MM.1S (cell line): ENCODE measurements around the gene NEGR1.

Experiments
- DNase-seq: peaks from one replicate; pipeline ENCODE4 v3.0.0-alpha.2; 2015
- H2AFZ ChIP-seq: fragments of 300-600 bp; sonication (generic); 2 replicates; pipeline ENCODE4 v1.6.0; 2016; ENCODE audit warnings: antibody characterized with exemption, low read length
- H3F3A ChIP-seq: fragments of 300-600 bp; sonication (generic); 2 replicates; pipeline ENCODE4 v1.6.1; 2016; ENCODE audit warnings: mild to moderate bottlenecking, antibody characterized with exemption, low read length, moderate library complexity, mixed read lengths; ENCODE audit not compliant: insufficient read depth
- H3K27ac ChIP-seq: fragments of 300-600 bp; sonication (generic); 2 replicates; pipeline ENCODE4 v1.5.1; 2016; ENCODE audit warnings: mild to moderate bottlenecking, low read length
- H3K27me3 ChIP-seq: fragments of 300-600 bp; sonication (generic); replicated peaks from 2 replicates; pipeline ENCODE4 v1.6.0; 2016; ENCODE audit warnings: low read length; ENCODE audit not compliant: insufficient read depth
- H3K36me3 ChIP-seq: fragments of 300-600 bp; sonication (generic); replicated peaks from 2 replicates; pipeline ENCODE4 v1.6.1; 2016; ENCODE audit warnings: mild to moderate bottlenecking, low read length, mixed read lengths; ENCODE audit not compliant: insufficient read depth
- H3K4me1 ChIP-seq: fragments of 300-600 bp; sonication (generic); 2 replicates; pipeline ENCODE4 v1.6.1; 2016; ENCODE audit warnings: low read length, mixed read lengths
- H3K4me2 ChIP-seq: fragments of 300-600 bp; sonication (generic); 2 replicates; pipeline ENCODE4 v1.6.0; 2016; ENCODE audit warnings: low read depth, low read length
- H3K4me3 ChIP-seq: fragments of 300-600 bp; sonication (generic); 2 replicates; pipeline ENCODE4 v1.5.1; 2016; ENCODE audit warnings: low read length, mixed read lengths
- H3K79me2 ChIP-seq: fragments of 300-600 bp; sonication (generic); 2 replicates; pipeline ENCODE4 v1.6.1; 2016; ENCODE audit warnings: mixed run types, low read length, mixed read lengths
- H3K9ac ChIP-seq: fragments of 300-600 bp; sonication (generic); 2 replicates; pipeline ENCODE4 v1.6.1; 2016; ENCODE audit warnings: low read length, mixed read lengths
- H3K9me2 ChIP-seq: fragments of 300-600 bp; sonication (generic); replicated peaks from 2 replicates; pipeline ENCODE4 v1.6.1; 2016; ENCODE audit warnings: mild to moderate bottlenecking, low read length, mixed read lengths; ENCODE audit not compliant: insufficient read depth
- H3K9me3 ChIP-seq: fragments of 300-600 bp; sonication (generic); replicated peaks from 2 replicates; pipeline ENCODE4 v1.6.1; 2016; ENCODE audit warnings: mild to moderate bottlenecking, low read length, mixed read lengths; ENCODE audit not compliant: insufficient read depth
- H4K20me1 ChIP-seq: fragments of 300-600 bp; sonication (generic); 2 replicates; pipeline ENCODE4 v1.6.1; 2016; ENCODE audit warnings: mild to moderate bottlenecking, low read length, moderate library complexity, mixed read lengths; ENCODE audit not compliant: insufficient read depth
- EZH2 ChIP-seq: fragments of 300-600 bp; sonication (generic); optimal IDR thresholded peaks from 2 replicates; pipeline ENCODE3; 2017; ENCODE audit warnings: low read depth, mild to moderate bottlenecking, antibody characterized with exemption, low read length, mixed read lengths
- EZH2phosphoT487 ChIP-seq: fragments of 300-600 bp; sonication (generic); IDR thresholded peaks from 2 replicates; pipeline ENCODE4 v1.6.1; 2018; ENCODE audit warnings: antibody characterized with exemption, low read length
- TF ChIP-seq, protein P1 (sequence below): fragments of 300-600 bp; sonication (generic); IDR thresholded peaks from 2 replicates; pipeline ENCODE4 v1.5.1; 2016; ENCODE audit warnings: antibody characterized with exemption, low read length, mixed read lengths

Gene NEGR1

DNA sequence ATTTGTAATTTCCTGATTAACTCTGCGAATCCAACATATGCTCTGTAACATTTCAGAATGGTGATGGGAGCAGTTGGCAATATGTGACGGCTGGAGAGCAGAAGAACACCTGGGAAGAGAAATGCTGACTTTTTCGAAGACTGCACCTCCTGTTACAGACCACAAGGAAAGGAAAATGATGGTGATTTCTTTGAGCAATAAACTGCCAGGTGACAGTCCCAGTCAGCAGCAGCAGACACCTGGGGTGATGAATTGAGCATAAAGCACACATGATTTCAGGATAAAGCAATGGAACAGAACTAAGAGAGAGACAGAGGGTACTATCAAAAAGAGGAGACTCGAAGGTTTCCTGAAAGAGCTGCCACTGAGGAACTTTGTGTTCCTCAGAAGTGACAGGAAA lies 528.6 kb downstream of the NEGR1 start:
- no peaks in the 10 kb centered on the region for H3K9me2 ChIP-seq
- no peak for TF ChIP-seq EZH2
- TF ChIP-seq EZH2phosphoT487 = no peak
- TF ChIP-seq, protein P1, sequence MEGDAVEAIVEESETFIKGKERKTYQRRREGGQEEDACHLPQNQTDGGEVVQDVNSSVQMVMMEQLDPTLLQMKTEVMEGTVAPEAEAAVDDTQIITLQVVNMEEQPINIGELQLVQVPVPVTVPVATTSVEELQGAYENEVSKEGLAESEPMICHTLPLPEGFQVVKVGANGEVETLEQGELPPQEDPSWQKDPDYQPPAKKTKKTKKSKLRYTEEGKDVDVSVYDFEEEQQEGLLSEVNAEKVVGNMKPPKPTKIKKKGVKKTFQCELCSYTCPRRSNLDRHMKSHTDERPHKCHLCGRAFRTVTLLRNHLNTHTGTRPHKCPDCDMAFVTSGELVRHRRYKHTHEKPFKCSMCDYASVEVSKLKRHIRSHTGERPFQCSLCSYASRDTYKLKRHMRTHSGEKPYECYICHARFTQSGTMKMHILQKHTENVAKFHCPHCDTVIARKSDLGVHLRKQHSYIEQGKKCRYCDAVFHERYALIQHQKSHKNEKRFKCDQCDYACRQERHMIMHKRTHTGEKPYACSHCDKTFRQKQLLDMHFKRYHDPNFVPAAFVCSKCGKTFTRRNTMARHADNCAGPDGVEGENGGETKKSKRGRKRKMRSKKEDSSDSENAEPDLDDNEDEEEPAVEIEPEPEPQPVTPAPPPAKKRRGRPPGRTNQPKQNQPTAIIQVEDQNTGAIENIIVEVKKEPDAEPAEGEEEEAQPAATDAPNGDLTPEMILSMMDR = no peak
- H3K4me2 ChIP-seq = peak overlapping the region; percentile 46; the same call in 1 of the 2 replicates
- H3K27me3 ChIP-seq = no peaks in the 10 kb centered on the region
- H3K36me3 ChIP-seq = no peaks in the 10 kb centered on the region
- no peaks in the 10 kb centered on the region for H4K20me1 ChIP-seq
- DNase-seq = peak; percentile 72
- no peaks in the 10 kb centered on the region for H3K79me2 ChIP-seq
- peaks cover 24% of the 10 kb centered on the region for H3K4me1 ChIP-seq
- 0 out of 2 replicates have a peak overlapping the region, but pooled peaks have one; percentile 3 for H3K9ac ChIP-seq
- no peaks in the 10 kb centered on the region for H3K9me3 ChIP-seq
- no peaks in the 10 kb centered on the region; the same call in 1 of the 2 replicates for H3F3A ChIP-seq
- H3K4me3 ChIP-seq = no peak overlapping the region
- peak overlapping the region; percentile 62 for H3K27ac ChIP-seq
- H2AFZ ChIP-seq = peak overlapping the region; percentile 39

DNA sequence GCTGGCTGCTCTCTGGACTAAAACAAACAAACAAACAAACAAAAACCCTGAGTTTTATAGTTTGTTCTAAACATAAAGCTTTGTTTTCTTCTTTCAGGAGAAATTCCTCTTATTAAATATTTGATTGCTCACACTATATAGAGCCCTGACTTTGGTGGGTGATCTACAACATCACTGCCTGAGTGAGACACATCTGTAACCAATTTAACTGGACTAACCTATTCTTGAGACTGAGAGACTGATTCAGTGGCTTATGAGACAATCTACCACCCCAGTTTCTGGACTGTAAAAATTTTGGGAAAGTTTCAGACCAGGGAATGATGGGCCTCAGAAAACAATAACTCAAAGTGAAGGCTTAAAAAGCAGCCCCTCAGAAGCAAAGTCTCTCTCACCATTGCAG lies 537.0 kb downstream of the NEGR1 start:
- Histone ChIP-seq H3F3A (no peaks in the 10 kb centered on the region), H3K9me2 (0 out of 2 replicates have a peak, but pooled peaks cover 2% of the 10 kb centered on the region), H3K9ac (no peak overlapping the region), H3K4me3 (no peak overlapping the region), H3K36me3 (no peaks in the 10 kb centered on the region), H3K27ac (no peak overlapping the region), H3K4me2 (no peak overlapping the region), H2AFZ (no peak overlapping the region), H4K20me1 (no peaks in the 10 kb centered on the region), H3K79me2 (no peaks in the 10 kb centered on the region), H3K4me1 (no peaks in the 10 kb centered on the region), H3K9me3 (no peaks in the 10 kb centered on the region), H3K27me3 (no peaks in the 10 kb centered on the region)
- TF ChIP-seq EZH2phosphoT487 = no peak
- TF ChIP-seq, protein P1 = no peak
- no peak for TF ChIP-seq EZH2
- no peak for DNase-seq

DNA sequence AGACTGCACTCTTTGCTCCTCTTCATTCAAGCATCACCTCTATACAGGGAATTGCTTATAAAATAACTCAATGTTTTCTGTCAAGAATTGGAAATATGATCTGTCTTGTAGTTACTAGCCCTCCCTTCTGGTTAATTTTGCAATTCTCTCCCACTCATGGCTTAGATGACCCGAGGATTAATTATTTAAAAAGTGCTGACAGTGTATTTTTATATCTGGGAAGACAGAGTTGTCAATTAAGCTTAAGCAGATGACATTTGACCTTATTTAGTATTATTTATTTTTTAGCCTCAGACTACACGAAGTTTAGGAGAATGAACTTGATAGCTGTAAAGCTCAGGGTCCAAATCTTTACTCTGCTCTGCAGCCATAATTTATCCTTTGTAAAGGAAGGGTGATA lies 538.5 kb downstream of the NEGR1 start:
- no peak overlapping the region for H3K4me2 ChIP-seq
- H3K4me3 ChIP-seq = no peak overlapping the region
- no peaks in the 10 kb centered on the region for H3K79me2 ChIP-seq
- no peak overlapping the region for H3K9ac ChIP-seq
- no peak for TF ChIP-seq EZH2phosphoT487
- no peak for TF ChIP-seq EZH2
- TF ChIP-seq, protein P1 = no peak
- no peaks in the 10 kb centered on the region for H4K20me1 ChIP-seq
- no peak overlapping the region for H3K27ac ChIP-seq
- no peak overlapping the region for H2AFZ ChIP-seq
- no peak for DNase-seq
- no peaks in the 10 kb centered on the region for H3K36me3 ChIP-seq
- no peaks in the 10 kb centered on the region for H3K27me3 ChIP-seq
- no peaks in the 10 kb centered on the region for H3K4me1 ChIP-seq
- no peaks in the 10 kb centered on the region for H3F3A ChIP-seq
- H3K9me3 ChIP-seq = no peaks in the 10 kb centered on the region
- H3K9me2 ChIP-seq = 0 out of 2 replicates have a peak, but pooled peaks cover 2% of the 10 kb centered on the region
